OCI-LY3 (cell line): ENCODE data around the gene PLCB1.

Source experiments
- H2AFZ ChIP-seq: fragments of 200-600, 300-600 bp; shearing (Covaris generic); 2 replicates; pipeline ENCODE4 v1.6.0; 2014; ENCODE audit warnings: antibody characterized with exemption, low read depth, low read length
- H3K27ac ChIP-seq: fragments of 200-600, 300-600 bp; sonication (generic); 2 replicates; pipeline ENCODE4 v1.5.1; 2014; ENCODE audit warnings: mild to moderate bottlenecking, low read length, moderate library complexity, mixed read lengths
- H3K27me3 ChIP-seq: fragments of 200-600, 300-600 bp; sonication (generic); 2 replicates; pipeline ENCODE4 v1.6.1; 2014; ENCODE audit warnings: low read depth, low read length, mixed read lengths
- H3K36me3 ChIP-seq: fragments of 200-600, 300-600 bp; sonication (generic); replicated peaks from 2 replicates; pipeline ENCODE3; 2014; ENCODE audit warnings: low read depth, low read length, mixed read lengths
- H3K4me1 ChIP-seq: fragments of 300-600, 200-600 bp; sonication (generic); 2 replicates; pipeline ENCODE4 v1.6.1; 2014; ENCODE audit warnings: low read length, mixed read lengths
- H3K4me2 ChIP-seq: fragments of 200-600, 300-600 bp; sonication (generic); 2 replicates; pipeline ENCODE4 v1.6.1; 2014; ENCODE audit warnings: low read length, mixed read lengths
- H3K4me3 ChIP-seq: fragments of 300-600, 200-600 bp; sonication (generic); 2 replicates; pipeline ENCODE4 v1.5.1; 2014; ENCODE audit warnings: antibody characterized with exemption, mild to moderate bottlenecking, low read length, moderate library complexity
- H3K79me2 ChIP-seq: fragments of 300-600, 200-600 bp; shearing (Covaris generic); 2 replicates; pipeline ENCODE4 v1.6.1; 2014; ENCODE audit warnings: mild to moderate bottlenecking, low read length, mixed read lengths
- H3K9ac ChIP-seq: fragments of 300-600, 200-600 bp; shearing (Covaris generic); 2 replicates; pipeline ENCODE4 v1.6.0; 2014; ENCODE audit warnings: mild to moderate bottlenecking, low read length, moderate library complexity
- H3K9me3 ChIP-seq: fragments of 200-600, 300-600 bp; shearing (Covaris generic); 2 replicates; pipeline ENCODE4 v1.6.1; 2014; ENCODE audit warnings: low read length, mixed read lengths; ENCODE audit not compliant: insufficient read depth
- H4K20me1 ChIP-seq: fragments of 200-600, 300-600 bp; sonication (generic); 2 replicates; pipeline ENCODE4 v1.6.1; 2016; ENCODE audit warnings: low read length, mixed read lengths; ENCODE audit not compliant: insufficient read depth
- EZH2phosphoT487 ChIP-seq: fragments of 200-600 bp; shearing (Covaris generic); IDR thresholded peaks from 2 replicates; pipeline ENCODE4 v1.6.1; 2018; ENCODE audit warnings: antibody characterized with exemption, mixed run types, low read depth
- TF ChIP-seq, protein P1 (sequence below): fragments of 200-600, 300-600 bp; sonication (generic); IDR thresholded peaks from 2 replicates; pipeline ENCODE4 v1.5.1; 2014; ENCODE audit warnings: antibody characterized with exemption, low read length, low read depth

PLCB1 gene

GRCh38 chr20:8414586-8415274 is 282.7 kb downstream of the PLCB1 start:
- H3K36me3 ChIP-seq: no peaks in the 10 kb centered on the region
- no peak overlapping the region for H3K4me2 ChIP-seq
- H3K4me1 ChIP-seq: no peaks in the 10 kb centered on the region
- H3K27ac ChIP-seq: no peak overlapping the region
- no peak overlapping the region for H3K9ac ChIP-seq
- TF ChIP-seq, protein P1, sequence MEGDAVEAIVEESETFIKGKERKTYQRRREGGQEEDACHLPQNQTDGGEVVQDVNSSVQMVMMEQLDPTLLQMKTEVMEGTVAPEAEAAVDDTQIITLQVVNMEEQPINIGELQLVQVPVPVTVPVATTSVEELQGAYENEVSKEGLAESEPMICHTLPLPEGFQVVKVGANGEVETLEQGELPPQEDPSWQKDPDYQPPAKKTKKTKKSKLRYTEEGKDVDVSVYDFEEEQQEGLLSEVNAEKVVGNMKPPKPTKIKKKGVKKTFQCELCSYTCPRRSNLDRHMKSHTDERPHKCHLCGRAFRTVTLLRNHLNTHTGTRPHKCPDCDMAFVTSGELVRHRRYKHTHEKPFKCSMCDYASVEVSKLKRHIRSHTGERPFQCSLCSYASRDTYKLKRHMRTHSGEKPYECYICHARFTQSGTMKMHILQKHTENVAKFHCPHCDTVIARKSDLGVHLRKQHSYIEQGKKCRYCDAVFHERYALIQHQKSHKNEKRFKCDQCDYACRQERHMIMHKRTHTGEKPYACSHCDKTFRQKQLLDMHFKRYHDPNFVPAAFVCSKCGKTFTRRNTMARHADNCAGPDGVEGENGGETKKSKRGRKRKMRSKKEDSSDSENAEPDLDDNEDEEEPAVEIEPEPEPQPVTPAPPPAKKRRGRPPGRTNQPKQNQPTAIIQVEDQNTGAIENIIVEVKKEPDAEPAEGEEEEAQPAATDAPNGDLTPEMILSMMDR: no peak
- TF ChIP-seq EZH2phosphoT487: no peak
- H3K79me2 ChIP-seq: no peaks in the 10 kb centered on the region
- no peaks in the 10 kb centered on the region for H4K20me1 ChIP-seq
- H3K9me3 ChIP-seq: no peaks in the 10 kb centered on the region
- no peak overlapping the region for H3K4me3 ChIP-seq
- peaks cover 3% of the 10 kb centered on the region; the same call in 1 of the 2 replicates for H3K27me3 ChIP-seq
- H2AFZ ChIP-seq: no peak overlapping the region

GRCh38 chr20:8421981-8422380 is 289.9 kb downstream of the PLCB1 start:
- no peak overlapping the region for H3K4me2 ChIP-seq
- H3K27ac ChIP-seq: no peak overlapping the region
- no peaks in the 10 kb centered on the region for H3K79me2 ChIP-seq
- no peaks in the 10 kb centered on the region for H3K36me3 ChIP-seq
- H3K9ac ChIP-seq: no peak overlapping the region
- H2AFZ ChIP-seq: no peak overlapping the region
- H4K20me1 ChIP-seq: no peaks in the 10 kb centered on the region
- H3K9me3 ChIP-seq: no peaks in the 10 kb centered on the region
- no peaks in the 10 kb centered on the region for H3K27me3 ChIP-seq
- TF ChIP-seq EZH2phosphoT487: no peak
- TF ChIP-seq, protein P1: no peak
- no peaks in the 10 kb centered on the region for H3K4me1 ChIP-seq
- no peak overlapping the region for H3K4me3 ChIP-seq

DNA sequence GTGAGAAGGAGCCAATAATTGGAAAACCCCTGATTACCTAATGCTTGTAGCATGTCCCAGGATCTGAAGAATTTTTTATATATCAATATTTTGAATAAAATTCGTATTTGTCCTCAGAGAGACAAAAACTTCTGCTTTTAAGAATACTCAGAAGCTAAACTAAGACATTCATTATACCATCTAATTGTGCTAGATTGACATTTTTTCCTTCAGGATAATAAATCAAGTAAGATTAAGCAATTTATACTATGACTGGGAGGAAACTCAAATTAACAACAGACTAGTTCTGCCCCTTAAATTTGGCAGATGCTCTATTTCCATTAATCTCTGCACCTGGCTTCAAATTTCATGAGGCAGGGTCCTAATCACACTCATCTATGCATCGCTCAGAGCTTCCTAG is 291.4 kb downstream of the PLCB1 start:
- Histone ChIP-seq H2AFZ (no peak overlapping the region), H3K36me3 (no peaks in the 10 kb centered on the region), H3K27me3 (no peaks in the 10 kb centered on the region), H3K4me2 (no peak overlapping the region), H3K4me1 (no peaks in the 10 kb centered on the region), H3K9ac (no peak overlapping the region), H3K9me3 (no peaks in the 10 kb centered on the region), H3K4me3 (no peak overlapping the region), H3K79me2 (no peaks in the 10 kb centered on the region), H4K20me1 (no peaks in the 10 kb centered on the region), H3K27ac (no peak overlapping the region)
- TF ChIP-seq EZH2phosphoT487: no peak
- TF ChIP-seq, protein P1: no peak

DNA sequence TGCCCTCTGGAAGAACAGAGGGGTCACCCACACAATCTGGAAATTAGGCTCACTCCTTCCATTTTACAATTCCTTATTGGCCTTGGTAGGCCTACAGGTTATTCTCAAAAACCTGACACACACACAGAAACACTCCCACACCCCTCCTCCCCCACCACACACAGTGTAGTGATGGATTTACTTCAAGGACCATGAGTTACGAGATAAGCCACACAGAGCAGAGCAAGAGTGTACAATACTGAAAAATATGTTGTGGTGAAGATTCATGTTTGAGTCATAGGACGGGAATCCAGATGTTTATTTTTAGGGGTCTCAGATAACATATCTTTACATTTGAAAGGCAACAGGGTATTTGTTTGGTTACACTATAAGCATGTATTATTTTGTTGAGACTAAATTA is 291.9 kb downstream of the PLCB1 start:
- no peak for TF ChIP-seq EZH2phosphoT487
- TF ChIP-seq, protein P1: no peak
- no peaks in the 10 kb centered on the region for H3K4me1 ChIP-seq

More for the DNA sequence above, 291.9 kb downstream of the PLCB1 start:
- no peak overlapping the region for H3K4me2 ChIP-seq
- no peaks in the 10 kb centered on the region for H3K27me3 ChIP-seq
- no peaks in the 10 kb centered on the region for H3K9me3 ChIP-seq
- H2AFZ ChIP-seq: no peak overlapping the region
- no peaks in the 10 kb centered on the region for H3K79me2 ChIP-seq
- H3K9ac ChIP-seq: no peak overlapping the region
- H3K36me3 ChIP-seq: no peaks in the 10 kb centered on the region
- H3K4me3 ChIP-seq: no peak overlapping the region
- no peak overlapping the region for H3K27ac ChIP-seq
- H4K20me1 ChIP-seq: no peaks in the 10 kb centered on the region
